ENCODE results near the gene LHFPL2.

LHFPL2 gene

GRCh38 chr5:78500028-78500427 is 148.5 kb downstream of the LHFPL2 start:
- peaks cover 19% of the 10 kb centered on the region for H3K4me1 ChIP-seq
- TF ChIP-seq CTCF (IDR thresholded peaks at IDR 0.05) = no peak
- no peak overlapping the region for H2AFZ ChIP-seq
- no peak overlapping the region for H3K9ac ChIP-seq
- H3K79me2 ChIP-seq = no peaks in the 10 kb centered on the region
- no peaks in the 10 kb centered on the region for H3K9me3 ChIP-seq (ENCODE audit: control insufficient read depth, low read length)
- H3K4me3 ChIP-seq (ENCODE audit: low read depth, low read length) = no peak overlapping the region
- no peaks in the 10 kb centered on the region for H3K36me3 ChIP-seq (ENCODE audit: control insufficient read depth, insufficient read depth, low read length)
- H3K27me3 ChIP-seq (ENCODE audit: control insufficient read depth, insufficient read depth, low read length) = no peaks in the 10 kb centered on the region
- H3K4me2 ChIP-seq (ENCODE audit: low read length) = no peak overlapping the region
- H3K27ac ChIP-seq = no peak overlapping the region

- Histone ChIP-seq H3K4me2 (ENCODE audit: low read length) (no peak overlapping the region), H3K4me3 (ENCODE audit: low read depth, low read length) (no peak overlapping the region), H3K36me3 (ENCODE audit: control insufficient read depth, insufficient read depth, low read length) (no peaks in the 10 kb centered on the region), H3K27ac (no peak overlapping the region), H3K79me2 (no peaks in the 10 kb centered on the region), H3K9ac (no peak overlapping the region), H3K4me1 (peaks cover 13% of the 10 kb centered on the region), H3K27me3 (ENCODE audit: control insufficient read depth, insufficient read depth, low read length) (no peaks in the 10 kb centered on the region), H3K9me3 (ENCODE audit: control insufficient read depth, low read length) (no peaks in the 10 kb centered on the region), H2AFZ (no peak overlapping the region)
- no peak for TF ChIP-seq CTCF (IDR thresholded peaks at IDR 0.05)
Observed at GRCh38 chr5:78499485-78499884, 149.1 kb downstream of the LHFPL2 start.

- Histone ChIP-seq H3K9me3 (ENCODE audit: control insufficient read depth, low read length) (no peaks in the 10 kb centered on the region), H3K36me3 (ENCODE audit: control insufficient read depth, insufficient read depth, low read length) (no peaks in the 10 kb centered on the region), H3K9ac (no peak overlapping the region), H3K79me2 (no peaks in the 10 kb centered on the region), H3K27me3 (ENCODE audit: control insufficient read depth, insufficient read depth, low read length) (no peaks in the 10 kb centered on the region), H3K4me3 (ENCODE audit: low read depth, low read length) (no peak overlapping the region), H3K4me2 (ENCODE audit: low read length) (no peak overlapping the region), H3K4me1 (peaks cover 11% of the 10 kb centered on the region), H2AFZ (peak overlapping the region; percentile 51), H3K27ac (peak overlapping the region; percentile 20)
- no peak for TF ChIP-seq CTCF (IDR thresholded peaks at IDR 0.05)
Observed at GRCh38 chr5:78497573-78498533, 150.7 kb downstream of the LHFPL2 start.

GRCh38 chr5:78496373-78496772 is 152.2 kb downstream of the LHFPL2 start:
- Histone ChIP-seq H3K4me1 (peaks cover 11% of the 10 kb centered on the region), H3K9ac (no peak overlapping the region), H3K9me3 (ENCODE audit: control insufficient read depth, low read length) (no peaks in the 10 kb centered on the region), H3K79me2 (no peaks in the 10 kb centered on the region), H3K4me2 (ENCODE audit: low read length) (no peak overlapping the region), H3K27ac (no peak overlapping the region), H3K4me3 (ENCODE audit: low read depth, low read length) (no peak overlapping the region), H3K27me3 (ENCODE audit: control insufficient read depth, insufficient read depth, low read length) (no peaks in the 10 kb centered on the region), H2AFZ (no peak overlapping the region), H3K36me3 (ENCODE audit: control insufficient read depth, insufficient read depth, low read length) (no peaks in the 10 kb centered on the region)
- TF ChIP-seq CTCF (IDR thresholded peaks at IDR 0.05) = no peak

All from parathyroid adenoma (tissue), 2 donors.